K562 (cell line): ENCODE data around the gene DRGX. TPM values are rescaled to one million over a fixed set of nuclear protein-coding genes. Genes with fewer than 3 reads are reported as not detected.

Experiments used
- RERE ChIP-seq: sonication (generic); formaldehyde crosslinking; IDR thresholded peaks from 2 replicates; pipeline ENCODE4 v1.8.0; 2023; ENCODE audit warnings: missing genetic modification reagents, mild to moderate bottlenecking, borderline replicate concordance
- SRSF3 ChIP-seq: fragments of 200-400 bp; formaldehyde crosslinking; IDR thresholded peaks from 2 replicates; pipeline ENCODE4 v1.6.1; 2016; ENCODE audit warnings: mild to moderate bottlenecking, low read length, moderate library complexity; ENCODE audit not compliant: insufficient read depth
- polyA plus RNA-seq, 8 experiments: library from polyadenylated mRNA; depleted of rRNA in 4 of 8; stranded (reverse) in 5 of 8; unstranded in 3 of 8; fragments of >200 nt; fragmentation: Nextera tagmentation in 2 of 8; fragmentation: Illumina TruSeq in 1 of 8; extraction: Ambion mirVana in 2 of 8; extraction: Trizol in 1 of 8; gene quantifications; 2 replicates each; pipeline versions ENCODE4 v1.2.1 to v1.2.3, GENCODE V29; 2011 to 2014; ENCODE audit warnings: inconsistent platforms in 1 of 8, missing spikeins in 1 of 8
- total RNA-seq, 7 experiments: library from RNA; depleted of rRNA in 6 of 7; stranded (reverse); fragments of >200 nt in 6 of 7; fragmentation: Illumina TruSeq in 2 of 7; extraction: Trizol in 2 of 7; gene quantifications; 2 replicates each; pipeline versions ENCODE4 v1.2.1 to v1.2.3, GENCODE V29; 2011 to 2021; ENCODE audit warnings: low replicate concordance in 1 of 7

The DRGX gene
- total and polyA plus RNA-seq, 9 of the 15 experiments (the other 6 are each of a cell fraction or from before 2014, with no cell fraction given) = not detected

- TF ChIP-seq RERE (no peak), SRSF3 (no peak)
Measured at GRCh38 chr10:49370326-49371100, 25.4 kb downstream of the DRGX start (continued).
